Keratinocyte (primary cell): ENCODE results near the gene CCNYL1.

Experiments
- EZH2 ChIP-seq: IDR thresholded peaks from one replicate; pipeline ENCODE4 v1.6.1; 2012; ENCODE audit warnings: inconsistent platforms, mild to moderate bottlenecking, low read length, moderate library complexity
- TF ChIP-seq, protein P1 (sequence below), 3 experiments: IDR thresholded peaks in 1 of 3; conservative IDR thresholded peaks in 1 of 3; optimal IDR thresholded peaks in 1 of 3; 2 replicates in 2 of 3; 3 replicates in 1 of 3; pipeline versions ENCODE3 to v1.5.1; 2011; ENCODE audit warnings: low read length in 3 of 3, mild to moderate bottlenecking in 3 of 3, moderate library complexity in 2 of 3, control low read depth in 1 of 3, inconsistent platforms in 1 of 3; ENCODE audit not compliant: insufficient read depth in 2 of 3; ENCODE audit errors: extremely low read depth in 1 of 3

DNA sequence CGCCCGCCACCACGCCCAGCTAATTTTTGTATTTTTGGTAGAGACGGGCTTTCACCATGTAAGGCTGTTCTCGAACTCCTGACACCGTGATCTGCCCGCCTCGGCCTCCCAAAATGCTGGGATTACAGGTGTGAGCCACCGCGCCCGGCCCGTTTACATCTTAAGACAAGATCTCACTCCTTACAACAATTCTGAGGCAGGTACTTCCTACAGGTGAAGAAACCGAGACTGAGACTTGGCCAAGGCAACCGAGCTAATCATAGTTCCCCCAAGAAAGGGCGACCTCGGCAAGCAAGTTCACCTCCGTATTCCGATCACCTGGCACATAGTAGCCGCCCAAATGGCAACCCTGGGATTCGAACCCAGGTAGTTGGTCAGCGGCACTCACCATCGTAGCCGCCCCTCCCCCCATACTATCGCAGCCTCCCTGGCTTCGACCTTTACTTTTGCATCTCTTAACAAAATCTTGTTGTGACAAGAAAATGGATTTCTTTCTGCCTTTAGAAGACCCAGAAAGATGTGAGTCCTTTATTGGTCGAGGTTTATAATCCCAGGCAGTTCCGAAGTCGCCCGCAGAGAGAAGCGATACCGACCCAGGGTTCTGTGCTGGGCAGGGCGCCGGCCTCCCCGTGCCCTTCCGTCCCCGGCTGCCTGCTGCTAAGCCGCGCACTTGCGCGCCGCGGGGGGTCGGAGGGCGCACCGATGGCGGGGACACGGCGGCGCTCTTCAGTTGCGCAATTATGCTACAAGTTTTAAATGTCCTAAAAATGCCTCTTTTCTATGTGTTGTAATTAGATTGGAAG, 59.4 kb downstream of the CCNYL1 start:
- TF ChIP-seq, protein P1, sequence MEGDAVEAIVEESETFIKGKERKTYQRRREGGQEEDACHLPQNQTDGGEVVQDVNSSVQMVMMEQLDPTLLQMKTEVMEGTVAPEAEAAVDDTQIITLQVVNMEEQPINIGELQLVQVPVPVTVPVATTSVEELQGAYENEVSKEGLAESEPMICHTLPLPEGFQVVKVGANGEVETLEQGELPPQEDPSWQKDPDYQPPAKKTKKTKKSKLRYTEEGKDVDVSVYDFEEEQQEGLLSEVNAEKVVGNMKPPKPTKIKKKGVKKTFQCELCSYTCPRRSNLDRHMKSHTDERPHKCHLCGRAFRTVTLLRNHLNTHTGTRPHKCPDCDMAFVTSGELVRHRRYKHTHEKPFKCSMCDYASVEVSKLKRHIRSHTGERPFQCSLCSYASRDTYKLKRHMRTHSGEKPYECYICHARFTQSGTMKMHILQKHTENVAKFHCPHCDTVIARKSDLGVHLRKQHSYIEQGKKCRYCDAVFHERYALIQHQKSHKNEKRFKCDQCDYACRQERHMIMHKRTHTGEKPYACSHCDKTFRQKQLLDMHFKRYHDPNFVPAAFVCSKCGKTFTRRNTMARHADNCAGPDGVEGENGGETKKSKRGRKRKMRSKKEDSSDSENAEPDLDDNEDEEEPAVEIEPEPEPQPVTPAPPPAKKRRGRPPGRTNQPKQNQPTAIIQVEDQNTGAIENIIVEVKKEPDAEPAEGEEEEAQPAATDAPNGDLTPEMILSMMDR (optimal IDR thresholded peaks at IDR 0.05 in 1 of 3, IDR thresholded peaks at IDR 0.05 in 1 of 3, conservative IDR thresholded peaks at IDR 0.05 in 1 of 3; ENCODE audit: extremely low read depth in 1 of 3, insufficient read depth in 2 of 3, low read length in 3 of 3): no peak
- TF ChIP-seq EZH2: no peak
